ENCODE data around the gene COL4A2.

Gene COL4A2

DNA sequence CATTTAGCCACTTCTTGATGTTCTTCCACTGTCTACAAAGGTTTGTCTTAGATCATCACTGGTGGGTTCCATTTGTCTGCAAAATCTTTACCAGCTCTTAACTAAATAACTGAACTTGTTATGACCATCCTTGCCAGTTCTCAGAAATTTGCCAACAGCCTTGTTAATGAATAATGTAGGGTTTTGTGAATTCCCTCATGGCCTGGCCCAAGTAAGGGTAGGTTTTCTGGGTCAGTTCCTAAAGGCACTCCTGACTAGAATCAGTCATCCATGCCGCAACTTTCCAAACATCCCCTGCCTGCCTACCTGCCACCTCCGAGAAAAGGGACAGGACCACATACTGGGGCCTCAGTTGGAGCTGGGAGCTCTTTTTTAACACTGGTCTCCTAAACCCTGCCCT is 4.1 kb upstream of the COL4A2 start:
- Histone ChIP-seq H3K4me2 (ENCODE audit: low read length) (no peak overlapping the region), H3K9ac (ENCODE audit: low read depth, low read length) (no peak overlapping the region), H3K9me3 (replicated peaks; ENCODE audit: low read length) (no peaks in the 10 kb centered on the region), H3K4me3 (ENCODE audit: low read length) (no peak overlapping the region), H3K36me3 (ENCODE audit: insufficient read depth, low read length) (peaks cover 14% of the 10 kb centered on the region), H3K4me1 (ENCODE audit: control insufficient read depth, insufficient read depth, low read length) (peaks cover 69% of the 10 kb centered on the region), H3K27me3 (ENCODE audit: control insufficient read depth, insufficient read depth, low read length) (no peaks in the 10 kb centered on the region)

DNA sequence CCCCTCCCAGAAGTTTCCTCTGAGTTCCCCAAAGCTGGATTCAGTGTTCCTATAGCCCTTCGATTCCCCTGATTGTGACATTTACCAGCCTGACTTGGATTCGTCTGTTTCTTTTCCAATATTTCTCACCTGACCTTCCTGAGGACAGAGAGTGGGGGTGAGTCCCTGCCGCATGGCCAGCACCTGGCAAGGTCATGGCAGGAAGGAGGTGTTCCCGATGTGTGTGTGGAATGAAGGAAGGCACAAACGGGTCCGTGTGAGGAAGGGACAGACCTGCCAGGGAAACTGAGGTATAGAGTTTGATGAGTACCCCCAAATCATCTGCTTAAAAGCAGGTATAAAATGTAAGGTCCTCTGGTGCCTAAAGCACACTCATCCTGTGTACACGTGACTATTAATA is 3.4 kb upstream of the COL4A2 start:
- no peak overlapping the region for H3K4me3 ChIP-seq (ENCODE audit: low read length)
- H3K27me3 ChIP-seq (ENCODE audit: control insufficient read depth, insufficient read depth, low read length) = no peaks in the 10 kb centered on the region
- H3K9ac ChIP-seq (ENCODE audit: low read depth, low read length) = no peak overlapping the region
- no peak overlapping the region for H3K4me2 ChIP-seq (ENCODE audit: low read length)
- peaks cover 64% of the 10 kb centered on the region for H3K4me1 ChIP-seq (ENCODE audit: control insufficient read depth, insufficient read depth, low read length)
- H3K36me3 ChIP-seq (ENCODE audit: insufficient read depth, low read length) = peaks cover 14% of the 10 kb centered on the region
- H3K9me3 ChIP-seq (replicated peaks; ENCODE audit: low read length) = no peaks in the 10 kb centered on the region

DNA sequence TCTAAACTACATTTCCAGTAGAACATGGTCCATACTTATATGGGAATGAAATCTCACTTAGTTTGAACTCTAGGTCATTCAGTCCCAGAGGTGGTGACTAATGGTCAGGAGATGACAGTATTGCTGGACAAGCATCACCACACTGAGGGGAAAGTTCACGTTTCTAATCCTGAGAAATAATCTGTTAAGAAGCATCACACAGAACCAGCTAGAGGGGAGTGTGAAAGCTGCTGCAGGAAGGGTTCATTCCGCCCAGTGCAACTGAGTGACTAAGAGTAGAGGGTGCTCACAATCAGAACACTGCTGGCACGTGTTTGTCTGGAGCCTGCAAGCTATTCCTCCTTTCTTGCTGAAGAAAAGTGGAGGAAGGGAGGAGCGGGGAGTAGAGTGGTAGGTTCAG is 2.8 kb upstream of the COL4A2 start:
- Histone ChIP-seq H3K9ac (ENCODE audit: low read depth, low read length) (peak overlapping the region; percentile 88), H3K4me1 (ENCODE audit: control insufficient read depth, insufficient read depth, low read length) (peaks cover 62% of the 10 kb centered on the region), H3K27me3 (ENCODE audit: control insufficient read depth, insufficient read depth, low read length) (no peaks in the 10 kb centered on the region), H3K9me3 (replicated peaks; ENCODE audit: low read length) (no peaks in the 10 kb centered on the region), H3K36me3 (ENCODE audit: insufficient read depth, low read length) (peaks cover 8% of the 10 kb centered on the region), H3K4me2 (ENCODE audit: low read length) (peak overlapping the region; percentile 87), H3K4me3 (ENCODE audit: low read length) (peak overlapping the region; percentile 87)

DNA sequence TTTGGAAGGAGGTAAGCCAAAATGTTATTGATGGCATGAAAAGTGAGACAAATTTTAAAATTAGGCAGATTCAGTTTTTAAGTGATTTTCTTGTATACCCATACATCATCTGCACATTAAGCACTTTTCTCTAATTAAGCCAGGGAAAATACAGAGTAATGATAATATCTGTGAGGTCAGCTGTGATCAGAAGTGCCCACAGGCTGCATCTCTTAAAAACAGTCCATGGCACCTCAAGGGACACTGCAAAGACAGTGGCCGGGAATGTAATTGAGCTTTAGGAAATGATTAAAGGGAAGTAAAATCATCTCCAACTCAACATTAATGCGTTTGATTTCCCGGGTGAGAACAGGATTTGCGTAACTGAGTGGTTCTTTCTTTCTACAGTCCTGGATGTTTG is 2.1 kb upstream of the COL4A2 start:
- no peaks in the 10 kb centered on the region for H3K27me3 ChIP-seq (ENCODE audit: control insufficient read depth, insufficient read depth, low read length)

DNA sequence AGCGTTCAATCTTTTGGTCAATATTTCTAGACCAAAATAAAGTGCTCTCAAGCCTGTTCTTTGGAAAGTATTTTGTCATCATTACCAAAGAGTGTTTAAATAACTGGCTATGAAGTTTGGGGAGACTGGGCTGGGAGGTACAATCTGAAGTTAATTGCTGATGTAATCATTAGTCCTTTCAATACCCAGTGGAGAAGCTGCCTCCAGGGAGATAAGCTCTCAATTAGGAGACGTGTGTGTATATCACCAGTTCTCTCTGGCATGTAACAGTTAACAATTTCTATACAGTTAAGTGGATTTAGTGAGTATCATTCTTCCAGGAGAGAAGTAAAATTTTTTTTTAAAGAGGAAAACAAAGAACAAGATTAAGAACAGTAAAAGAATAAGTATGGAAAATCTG is 1.5 kb upstream of the COL4A2 start:
- Histone ChIP-seq H3K4me3 (ENCODE audit: low read length) (peak overlapping the region; percentile 87), H3K4me2 (ENCODE audit: low read length) (peak overlapping the region; percentile 87), H3K4me1 (ENCODE audit: control insufficient read depth, insufficient read depth, low read length) (peaks cover 65% of the 10 kb centered on the region), H3K9ac (ENCODE audit: low read depth, low read length) (peak overlapping the region; percentile 88), H3K36me3 (ENCODE audit: insufficient read depth, low read length) (peaks cover 7% of the 10 kb centered on the region), H3K27me3 (ENCODE audit: control insufficient read depth, insufficient read depth, low read length) (no peaks in the 10 kb centered on the region), H3K9me3 (replicated peaks; ENCODE audit: low read length) (no peaks in the 10 kb centered on the region)

More for the DNA sequence above, 2.1 kb upstream of the COL4A2 start:
- Histone ChIP-seq H3K4me1 (ENCODE audit: control insufficient read depth, insufficient read depth, low read length) (peaks cover 65% of the 10 kb centered on the region), H3K4me2 (ENCODE audit: low read length) (peak overlapping the region; percentile 87), H3K4me3 (ENCODE audit: low read length) (peak overlapping the region; percentile 87), H3K9me3 (replicated peaks; ENCODE audit: low read length) (no peaks in the 10 kb centered on the region), H3K9ac (ENCODE audit: low read depth, low read length) (peak overlapping the region; percentile 88), H3K36me3 (ENCODE audit: insufficient read depth, low read length) (peaks cover 5% of the 10 kb centered on the region)

DNA sequence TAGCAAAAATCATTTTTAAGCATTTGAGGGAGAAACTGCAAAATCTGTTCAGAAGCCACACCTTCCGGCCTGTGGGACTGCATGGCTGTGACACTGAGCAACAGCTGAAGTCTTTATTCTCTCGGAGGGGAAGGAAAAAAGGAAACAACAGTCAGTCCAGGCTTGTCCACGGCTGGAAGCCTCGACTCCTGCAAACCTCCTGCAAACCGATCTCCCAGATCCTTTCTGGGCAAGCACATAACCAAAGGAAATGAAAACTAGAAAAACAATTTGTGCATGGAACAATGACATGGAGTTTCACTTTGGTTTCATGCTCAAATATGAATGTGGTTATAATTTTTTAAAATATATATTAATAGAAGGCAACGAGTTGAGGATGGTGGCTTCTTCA is 1.1 kb upstream of the COL4A2 start:
- Histone ChIP-seq H3K4me2 (ENCODE audit: low read length) (peak overlapping the region; percentile 87), H3K4me3 (ENCODE audit: low read length) (peak overlapping the region; percentile 87), H3K9ac (ENCODE audit: low read depth, low read length) (peak overlapping the region; percentile 88), H3K36me3 (ENCODE audit: insufficient read depth, low read length) (peaks cover 11% of the 10 kb centered on the region), H3K27me3 (ENCODE audit: control insufficient read depth, insufficient read depth, low read length) (no peaks in the 10 kb centered on the region), H3K4me1 (ENCODE audit: control insufficient read depth, insufficient read depth, low read length) (peaks cover 65% of the 10 kb centered on the region), H3K9me3 (replicated peaks; ENCODE audit: low read length) (no peaks in the 10 kb centered on the region)

DNA sequence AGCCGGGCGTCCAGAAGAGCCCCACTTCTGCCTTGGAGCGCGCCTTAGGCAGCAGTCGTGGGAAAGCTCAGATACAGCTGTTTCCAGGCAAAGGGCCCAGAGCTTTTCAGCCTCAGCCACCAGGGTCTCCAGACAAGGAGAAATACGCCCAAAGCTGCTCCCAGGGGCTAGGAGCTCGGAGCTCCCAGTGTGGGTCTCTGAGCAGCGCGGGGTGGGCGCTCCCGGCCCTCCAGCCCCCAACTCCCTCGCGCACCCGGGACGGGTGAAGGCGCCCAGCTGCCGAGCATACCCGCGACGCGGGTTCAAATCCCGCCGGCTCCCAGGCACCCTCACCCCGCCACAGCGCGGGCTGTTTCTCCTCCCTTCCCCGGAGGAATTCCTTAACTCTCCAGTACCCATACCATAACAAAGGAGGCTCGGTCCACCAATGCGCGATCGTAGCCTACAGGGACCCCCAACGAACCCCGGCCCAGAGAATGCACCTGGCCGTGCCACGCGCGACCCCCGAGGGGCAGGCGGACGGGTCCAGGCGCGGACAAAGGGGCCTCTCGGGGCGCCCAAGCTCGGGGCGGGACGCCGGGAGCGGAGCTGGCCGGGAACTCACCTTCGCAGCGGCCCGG is 634 bp upstream of the COL4A2 start:
- Histone ChIP-seq H3K27me3 (ENCODE audit: control insufficient read depth, insufficient read depth, low read length) (no peaks in the 10 kb centered on the region), H3K4me2 (ENCODE audit: low read length) (peak overlapping the region; percentile 87), H3K4me1 (ENCODE audit: control insufficient read depth, insufficient read depth, low read length) (peaks cover 65% of the 10 kb centered on the region), H3K36me3 (ENCODE audit: insufficient read depth, low read length) (peaks cover 16% of the 10 kb centered on the region), H3K9me3 (replicated peaks; ENCODE audit: low read length) (no peaks in the 10 kb centered on the region), H3K4me3 (ENCODE audit: low read length) (peak overlapping the region; percentile 87), H3K9ac (ENCODE audit: low read depth, low read length) (peak overlapping the region; percentile 88)

DNA sequence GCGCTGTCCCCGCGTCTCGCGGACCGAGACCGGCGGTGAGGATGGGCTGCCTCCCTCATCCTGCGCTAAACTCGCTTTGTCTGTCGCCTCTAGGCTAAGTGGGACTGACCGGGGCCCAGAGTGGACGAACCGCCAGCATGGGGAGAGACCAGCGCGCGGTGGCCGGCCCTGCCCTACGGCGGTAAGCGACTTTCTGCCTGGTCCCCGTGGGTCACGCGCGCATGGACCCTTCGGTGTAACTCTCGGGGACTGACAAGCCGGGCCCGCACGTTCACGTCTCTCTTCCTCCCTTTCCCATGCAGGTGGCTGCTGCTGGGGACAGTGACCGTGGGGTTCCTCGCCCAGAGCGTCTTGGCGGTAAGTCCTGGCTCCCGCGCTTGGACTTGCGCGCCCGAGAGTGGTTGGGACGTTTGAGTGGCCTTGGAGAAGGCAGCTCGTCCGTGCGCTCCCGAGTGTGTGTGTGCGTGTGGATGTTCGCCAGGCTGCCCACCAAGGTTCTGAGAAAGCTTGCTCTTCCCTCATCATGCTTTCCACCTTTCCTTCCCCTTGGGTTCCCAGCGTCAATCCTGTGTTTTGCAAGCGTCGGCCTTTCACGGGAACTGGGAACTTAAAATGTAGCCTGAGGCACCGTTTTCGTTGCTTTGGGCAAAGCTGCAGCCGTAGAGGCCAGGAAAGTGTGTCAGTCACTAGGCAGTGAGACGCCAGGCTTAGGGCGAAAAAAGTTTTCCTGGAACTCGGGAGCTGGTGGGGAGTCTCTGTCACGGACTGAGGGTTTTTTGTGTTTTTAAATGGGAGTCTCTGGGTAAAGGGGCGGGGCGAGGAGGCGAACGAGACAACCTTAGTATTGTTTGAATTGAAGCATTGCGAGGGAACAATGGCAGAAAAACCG is 927 bp downstream of the COL4A2 start:
- no peaks in the 10 kb centered on the region for H3K9me3 ChIP-seq (replicated peaks; ENCODE audit: low read length)
- no peaks in the 10 kb centered on the region for H3K27me3 ChIP-seq (ENCODE audit: control insufficient read depth, insufficient read depth, low read length)
- peak overlapping the region; percentile 87 for H3K4me2 ChIP-seq (ENCODE audit: low read length)
- H3K4me3 ChIP-seq (ENCODE audit: low read length) = peak overlapping the region; percentile 87
- H3K9ac ChIP-seq (ENCODE audit: low read depth, low read length) = peak overlapping the region; percentile 88
- H3K4me1 ChIP-seq (ENCODE audit: control insufficient read depth, insufficient read depth, low read length) = peaks cover 65% of the 10 kb centered on the region
- peaks cover 23% of the 10 kb centered on the region for H3K36me3 ChIP-seq (ENCODE audit: insufficient read depth, low read length)

DNA sequence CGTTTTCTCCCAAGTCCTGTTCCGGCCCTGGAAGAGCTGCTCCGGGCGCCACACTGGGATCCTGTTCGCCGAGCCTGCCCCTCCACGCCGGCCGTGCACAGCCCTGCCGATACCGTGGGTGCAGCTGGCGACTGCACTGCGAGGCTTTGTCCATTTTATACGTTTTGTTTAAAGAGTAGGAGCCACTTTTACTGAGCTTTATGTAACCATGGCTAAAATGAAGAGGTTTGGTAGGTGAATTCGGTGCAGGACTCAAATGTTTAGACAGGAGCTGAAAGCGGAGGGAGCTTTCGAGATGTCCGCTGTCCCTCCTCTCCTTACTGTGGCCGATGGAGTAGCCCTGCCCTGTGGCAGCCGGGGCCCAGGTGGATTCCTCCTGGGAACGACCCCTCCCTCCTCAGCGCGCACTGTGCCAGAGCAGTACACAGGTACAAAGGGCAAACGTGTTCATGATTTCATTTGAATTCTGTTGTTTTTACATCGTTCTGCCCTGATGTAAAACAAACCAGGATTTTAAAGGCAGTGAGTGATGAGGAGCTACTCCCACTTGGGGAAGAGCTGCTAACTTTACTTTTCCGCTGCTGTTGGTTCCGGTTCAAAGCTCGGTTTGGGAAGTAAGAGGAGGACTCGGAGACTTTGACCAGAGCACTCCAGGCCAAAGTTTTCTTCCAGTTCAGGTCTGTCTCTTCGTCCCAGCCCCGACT is 1.7 kb downstream of the COL4A2 start:
- peak overlapping the region; percentile 88 for H3K9ac ChIP-seq (ENCODE audit: low read depth, low read length)
- H3K36me3 ChIP-seq (ENCODE audit: insufficient read depth, low read length) = peaks cover 20% of the 10 kb centered on the region
- H3K27me3 ChIP-seq (ENCODE audit: control insufficient read depth, insufficient read depth, low read length) = no peaks in the 10 kb centered on the region
- H3K9me3 ChIP-seq (replicated peaks; ENCODE audit: low read length) = no peaks in the 10 kb centered on the region
- H3K4me3 ChIP-seq (ENCODE audit: low read length) = peak overlapping the region; percentile 87
- H3K4me2 ChIP-seq (ENCODE audit: low read length) = peak overlapping the region; percentile 87
- peaks cover 60% of the 10 kb centered on the region for H3K4me1 ChIP-seq (ENCODE audit: control insufficient read depth, insufficient read depth, low read length)

DNA sequence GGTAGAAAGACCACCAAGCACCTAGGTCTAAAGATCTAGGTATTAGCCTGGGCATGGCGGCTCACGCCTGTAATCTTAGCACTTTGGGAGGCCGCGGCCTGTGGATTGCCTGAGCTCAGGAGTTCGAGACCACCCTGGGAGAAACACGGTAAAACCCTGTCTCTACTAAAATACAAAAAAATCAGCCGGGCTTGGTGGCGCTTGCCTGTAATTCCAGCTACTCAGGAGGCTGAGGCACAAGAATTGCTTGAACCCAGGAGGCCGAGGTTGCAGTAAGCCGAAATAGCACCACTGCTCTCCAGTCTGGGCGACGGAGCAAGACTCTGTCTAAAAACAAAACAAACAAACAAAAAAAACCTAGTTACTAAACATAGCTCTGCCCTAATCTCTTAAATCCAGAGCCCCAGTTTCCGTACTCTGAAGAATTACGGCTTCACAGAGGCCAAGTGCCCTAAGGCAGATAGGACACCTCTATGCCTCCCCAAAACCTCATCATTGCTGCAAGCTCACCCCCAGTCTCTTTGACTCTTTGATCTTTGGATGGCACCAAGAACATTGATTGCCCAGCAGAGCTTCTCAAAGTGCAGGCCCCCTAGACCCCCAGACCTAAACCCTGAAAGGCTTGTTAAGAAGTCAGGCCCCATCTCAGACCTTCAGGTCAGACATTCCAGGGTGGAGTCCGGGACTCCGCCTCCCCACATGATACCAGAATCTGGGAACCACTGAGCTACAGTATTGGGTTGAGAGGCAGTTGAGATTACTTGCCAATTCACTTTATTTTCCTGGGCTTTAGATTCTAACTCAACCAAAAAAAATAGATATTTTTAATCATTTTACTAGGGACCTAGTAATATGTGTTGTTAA is 2.8 kb downstream of the COL4A2 start:
- Histone ChIP-seq H3K36me3 (ENCODE audit: insufficient read depth, low read length) (peaks cover 29% of the 10 kb centered on the region), H3K9me3 (replicated peaks; ENCODE audit: low read length) (no peaks in the 10 kb centered on the region), H3K4me2 (ENCODE audit: low read length) (peak overlapping the region; percentile 87), H3K4me3 (ENCODE audit: low read length) (peak overlapping the region; percentile 87), H3K4me1 (ENCODE audit: control insufficient read depth, insufficient read depth, low read length) (peaks cover 50% of the 10 kb centered on the region), H3K27me3 (ENCODE audit: control insufficient read depth, insufficient read depth, low read length) (no peaks in the 10 kb centered on the region), H3K9ac (ENCODE audit: low read depth, low read length) (peak overlapping the region; percentile 88)

Data from skeletal muscle satellite cell (primary cell).